HG03565 (cell line): Measurements from ENCODE around the gene AGPAT1.
A peak's percentile ranks its signal among the peaks of the same experiment; 100 is the strongest.
"Not testable (repeated sequence)": the region's sequence is repeated elsewhere in the genome, so short reads cannot be mapped to it uniquely, and the experiment has no call there.

Source experiments
- ATAC-seq: cut with Tn5 transposase; IDR thresholded peaks from one replicate; pipeline ENCODE4 v1.9.1; 2021; ENCODE audit warnings: mild to moderate bottlenecking, moderate library complexity; ENCODE audit not compliant: unreplicated experiment

The AGPAT1 gene

GRCh38 chr6:32151181-32151862 lies 24.6 kb downstream of the AGPAT1 start:
- no peak for ATAC-seq

- ATAC-seq = no peak
These were observed 25.7 kb downstream of the AGPAT1 start for GRCh38 chr6:32149932-32150870.

- no peak for ATAC-seq
These were observed 26.7 kb downstream of the AGPAT1 start for GRCh38 chr6:32149092-32149755.

GRCh38 chr6:32148289-32149091 lies 27.4 kb downstream of the AGPAT1 start:
- no peak for ATAC-seq

- ATAC-seq = no peak
These were observed 28.3 kb downstream of the AGPAT1 start for GRCh38 chr6:32147401-32148132.

- no peak for ATAC-seq
These were observed 29.2 kb downstream of the AGPAT1 start for GRCh38 chr6:32146687-32147086.

- ATAC-seq = no peak
These were observed 29.6 kb downstream of the AGPAT1 start for GRCh38 chr6:32146287-32146686.

- not testable (repeated sequence) for ATAC-seq
These were observed 31.6 kb downstream of the AGPAT1 start for GRCh38 chr6:32144238-32144637.

- no peak for ATAC-seq
These were observed 35.4 kb downstream of the AGPAT1 start for GRCh38 chr6:32140420-32141046.

- ATAC-seq = no peak
These were observed 36.3 kb downstream of the AGPAT1 start for GRCh38 chr6:32139590-32139989.

- ATAC-seq = no peak
These were observed 38.4 kb downstream of the AGPAT1 start for GRCh38 chr6:32137454-32137853.

- ATAC-seq = no peak
These were observed 42.1 kb downstream of the AGPAT1 start for GRCh38 chr6:32133786-32134185.

- no peak for ATAC-seq
These were observed 43.8 kb downstream of the AGPAT1 start for GRCh38 chr6:32132110-32132509.

GRCh38 chr6:32131439-32131948 lies 44.4 kb downstream of the AGPAT1 start:
- ATAC-seq = no peak

GRCh38 chr6:32129297-32130088 lies 46.4 kb downstream of the AGPAT1 start:
- no peak for ATAC-seq

GRCh38 chr6:32128751-32129296 lies 47.1 kb downstream of the AGPAT1 start:
- no peak for ATAC-seq

- ATAC-seq = peak; percentile 81
These were observed 47.9 kb downstream of the AGPAT1 start, which contains the start of gene ATF6B for GRCh38 chr6:32127717-32128592. Gene ATF6B (minus strand): TSS chr6:32128246. CDS start chr6:32128207, 39 bp downstream.
